ENCODE results near the gene KCNIP4. TPM values are rescaled to one million over a fixed set of nuclear protein-coding genes. Genes with fewer than 3 reads are reported as not detected.
"Not testable (repeated sequence)": the region's sequence is repeated elsewhere in the genome, so short reads cannot be mapped to it uniquely, and the experiment has no call there.

Gene KCNIP4
- total and polyA plus RNA-seq, 4 donors: 12.5 to 74.2 (median 54.5) TPM

GRCh38 chr4:20787940-20788665, 1160.5 kb downstream of the KCNIP4 start:
- no peak for DNase-seq (ENCODE audit: low read depth in 4 of 6, low spot score in 6 of 6)
- H3K4me3 ChIP-seq (ENCODE audit: low read depth, low read length): no peak overlapping the region
- no peaks in the 10 kb centered on the region for H3K27me3 ChIP-seq (ENCODE audit: control insufficient read depth, insufficient read depth, low read length)
- no peaks in the 10 kb centered on the region for H3K4me1 ChIP-seq (ENCODE audit: control insufficient read depth, insufficient read depth, low read length)
- no CpG with 5 or more reads among the region's 2 CpGs for WGBS (ENCODE audit: insufficient coverage)
- peaks cover under 1% of the 10 kb centered on the region for H3K9me3 ChIP-seq (ENCODE audit: control insufficient read depth, insufficient read depth, low read length)
- no peaks in the 10 kb centered on the region for H3K36me3 ChIP-seq (ENCODE audit: control insufficient read depth, insufficient read depth, low read length)
- H3K27ac ChIP-seq (ENCODE audit: low read depth, low read length): no peak overlapping the region

- H3K4me3 ChIP-seq (ENCODE audit: low read depth, low read length); H3K9me3 ChIP-seq (ENCODE audit: control insufficient read depth, insufficient read depth, low read length); H3K36me3 ChIP-seq (ENCODE audit: control insufficient read depth, insufficient read depth, low read length); H3K27ac ChIP-seq (ENCODE audit: low read depth, low read length); H3K27me3 ChIP-seq (ENCODE audit: control insufficient read depth, insufficient read depth, low read length); DNase-seq (ENCODE audit: low read depth in 4 of 6, low spot score in 6 of 6); H3K4me1 ChIP-seq (ENCODE audit: control insufficient read depth, insufficient read depth, low read length): not testable (repeated sequence)
- WGBS (ENCODE audit: insufficient coverage): 80% methylated on average over 1 of the region's 1 CpG
These were observed 1165.4 kb downstream of the KCNIP4 start for GRCh38 chr4:20783134-20783533.

GRCh38 chr4:20778896-20779295, 1169.7 kb downstream of the KCNIP4 start:
- Histone ChIP-seq H3K4me3 (ENCODE audit: low read depth, low read length) (no peak overlapping the region), H3K4me1 (ENCODE audit: control insufficient read depth, insufficient read depth, low read length) (no peaks in the 10 kb centered on the region), H3K9me3 (ENCODE audit: control insufficient read depth, insufficient read depth, low read length) (peaks cover 1% of the 10 kb centered on the region), H3K27me3 (ENCODE audit: control insufficient read depth, insufficient read depth, low read length) (no peaks in the 10 kb centered on the region), H3K36me3 (ENCODE audit: control insufficient read depth, insufficient read depth, low read length) (no peaks in the 10 kb centered on the region), H3K27ac (ENCODE audit: low read depth, low read length) (no peak overlapping the region)
- DNase-seq (ENCODE audit: low read depth in 4 of 6, low spot score in 6 of 6): no peak
- 100% methylated on average over 1 of the region's 1 CpG for WGBS (ENCODE audit: insufficient coverage)

- 19% methylated on average over 9 of the region's 14 CpGs for WGBS (ENCODE audit: insufficient coverage)
- Histone ChIP-seq H3K4me3 (ENCODE audit: low read depth, low read length) (no peak overlapping the region), H3K9me3 (ENCODE audit: control insufficient read depth, insufficient read depth, low read length) (no peaks in the 10 kb centered on the region), H3K36me3 (ENCODE audit: control insufficient read depth, insufficient read depth, low read length) (no peaks in the 10 kb centered on the region), H3K27me3 (ENCODE audit: control insufficient read depth, insufficient read depth, low read length) (no peaks in the 10 kb centered on the region), H3K4me1 (ENCODE audit: control insufficient read depth, insufficient read depth, low read length) (no peaks in the 10 kb centered on the region), H3K27ac (ENCODE audit: low read depth, low read length) (no peak overlapping the region)
- peak in 5 of 6 donors; percentile 53 to 94 (median 75) for DNase-seq (ENCODE audit: low read depth in 4 of 6, low spot score in 6 of 6)
These were observed 1175.2 kb downstream of the KCNIP4 start for GRCh38 chr4:20773144-20773997.

- Histone ChIP-seq H3K27me3 (ENCODE audit: control insufficient read depth, insufficient read depth, low read length) (no peaks in the 10 kb centered on the region), H3K9me3 (ENCODE audit: control insufficient read depth, insufficient read depth, low read length) (no peaks in the 10 kb centered on the region), H3K4me3 (ENCODE audit: low read depth, low read length) (no peak overlapping the region), H3K4me1 (ENCODE audit: control insufficient read depth, insufficient read depth, low read length) (no peaks in the 10 kb centered on the region), H3K27ac (ENCODE audit: low read depth, low read length) (no peak overlapping the region), H3K36me3 (ENCODE audit: control insufficient read depth, insufficient read depth, low read length) (no peaks in the 10 kb centered on the region)
- peak in 1 of 6 donors; percentile 58 for DNase-seq (ENCODE audit: low read depth in 4 of 6, low spot score in 6 of 6)
- WGBS (ENCODE audit: insufficient coverage): 64% methylated on average over 7 of the region's 13 CpGs
These were observed 1184.1 kb downstream of the KCNIP4 start for GRCh38 chr4:20764366-20764992.

GRCh38 chr4:20761826-20762225, 1186.7 kb downstream of the KCNIP4 start:
- Histone ChIP-seq H3K36me3 (ENCODE audit: control insufficient read depth, insufficient read depth, low read length) (no peaks in the 10 kb centered on the region), H3K4me1 (ENCODE audit: control insufficient read depth, insufficient read depth, low read length) (no peaks in the 10 kb centered on the region), H3K27me3 (ENCODE audit: control insufficient read depth, insufficient read depth, low read length) (no peaks in the 10 kb centered on the region), H3K4me3 (ENCODE audit: low read depth, low read length) (no peak overlapping the region), H3K27ac (ENCODE audit: low read depth, low read length) (no peak overlapping the region), H3K9me3 (ENCODE audit: control insufficient read depth, insufficient read depth, low read length) (no peaks in the 10 kb centered on the region)
- WGBS (ENCODE audit: insufficient coverage): no CpG with 5 or more reads among the region's 1 CpG
- DNase-seq (ENCODE audit: low read depth in 4 of 6, low spot score in 6 of 6): no peak

- H3K27me3 ChIP-seq (ENCODE audit: control insufficient read depth, insufficient read depth, low read length): no peaks in the 10 kb centered on the region
- no peak overlapping the region for H3K27ac ChIP-seq (ENCODE audit: low read depth, low read length)
- no peak overlapping the region for H3K4me3 ChIP-seq (ENCODE audit: low read depth, low read length)
- no peaks in the 10 kb centered on the region for H3K4me1 ChIP-seq (ENCODE audit: control insufficient read depth, insufficient read depth, low read length)
- no peaks in the 10 kb centered on the region for H3K9me3 ChIP-seq (ENCODE audit: control insufficient read depth, insufficient read depth, low read length)
- H3K36me3 ChIP-seq (ENCODE audit: control insufficient read depth, insufficient read depth, low read length): no peaks in the 10 kb centered on the region
- no peak for DNase-seq (ENCODE audit: low read depth in 4 of 6, low spot score in 6 of 6)
These were observed 1187.2 kb downstream of the KCNIP4 start for GRCh38 chr4:20761382-20761781.

- Histone ChIP-seq H3K27me3 (ENCODE audit: control insufficient read depth, insufficient read depth, low read length) (no peaks in the 10 kb centered on the region), H3K27ac (ENCODE audit: low read depth, low read length) (no peak overlapping the region), H3K36me3 (ENCODE audit: control insufficient read depth, insufficient read depth, low read length) (no peaks in the 10 kb centered on the region), H3K4me3 (ENCODE audit: low read depth, low read length) (no peak overlapping the region), H3K4me1 (ENCODE audit: control insufficient read depth, insufficient read depth, low read length) (no peaks in the 10 kb centered on the region), H3K9me3 (ENCODE audit: control insufficient read depth, insufficient read depth, low read length) (no peaks in the 10 kb centered on the region)
- DNase-seq (ENCODE audit: low read depth in 4 of 6, low spot score in 6 of 6): no peak
- no CpG with 5 or more reads among the region's 2 CpGs for WGBS (ENCODE audit: insufficient coverage)
These were observed 1188.5 kb downstream of the KCNIP4 start for GRCh38 chr4:20760053-20760452.

- Histone ChIP-seq H3K36me3 (ENCODE audit: control insufficient read depth, insufficient read depth, low read length) (no peaks in the 10 kb centered on the region), H3K4me3 (ENCODE audit: low read depth, low read length) (no peak overlapping the region), H3K4me1 (ENCODE audit: control insufficient read depth, insufficient read depth, low read length) (no peaks in the 10 kb centered on the region), H3K27ac (ENCODE audit: low read depth, low read length) (peak overlapping the region; percentile 27), H3K9me3 (ENCODE audit: control insufficient read depth, insufficient read depth, low read length) (no peaks in the 10 kb centered on the region), H3K27me3 (ENCODE audit: control insufficient read depth, insufficient read depth, low read length) (no peaks in the 10 kb centered on the region)
- DNase-seq (ENCODE audit: low read depth in 4 of 6, low spot score in 6 of 6): peak in 2 of 6 donors; percentile 36 to 53
- no CpG with 5 or more reads among the region's 1 CpG for whole genome bisulfite sequencing (ENCODE audit: insufficient coverage)
These were observed 1194.5 kb downstream of the KCNIP4 start for GRCh38 chr4:20754036-20754435.

All from spinal cord (tissue), 10 donors.